Measurements from ENCODE around the gene CFAP119.

The CFAP119 gene

GRCh38 chr16:30738984-30739951 lies 22.6 kb downstream of the CFAP119 start:
- DNase-seq, result no peak

GRCh38 chr16:30737794-30738648 lies 23.8 kb downstream of the CFAP119 start:
- no peak for DNase-seq

GRCh38 chr16:30736995-30737793 lies 24.7 kb downstream of the CFAP119 start:
- no peak for DNase-seq

- DNase-seq, result no peak
Observed at GRCh38 chr16:30731411-30731810, 30.5 kb downstream of the CFAP119 start.

GRCh38 chr16:30728899-30729672 lies 32.8 kb downstream of the CFAP119 start:
- DNase-seq, result no peak

- no peak for DNase-seq
Observed at GRCh38 chr16:30728321-30728720, 33.5 kb downstream of the CFAP119 start.

GRCh38 chr16:30725418-30725792 lies 36.5 kb downstream of the CFAP119 start:
- no peak for DNase-seq

- DNase-seq, result no peak
Observed at GRCh38 chr16:30724641-30725417, 37.0 kb downstream of the CFAP119 start.

GRCh38 chr16:30723725-30724355 lies 38.0 kb downstream of the CFAP119 start:
- DNase-seq, result no peak

- no peak for DNase-seq
Observed at GRCh38 chr16:30722916-30723315, 38.9 kb downstream of the CFAP119 start.

- DNase-seq, result no peak
Observed at GRCh38 chr16:30722443-30722842, 39.4 kb downstream of the CFAP119 start.

GRCh38 chr16:30721606-30722005 lies 40.3 kb downstream of the CFAP119 start:
- no peak for DNase-seq

GRCh38 chr16:30721167-30721566 lies 40.7 kb downstream of the CFAP119 start:
- DNase-seq, result no peak

GRCh38 chr16:30720694-30721093 lies 41.2 kb downstream of the CFAP119 start:
- no peak for DNase-seq

GRCh38 chr16:30720086-30720485 lies 41.8 kb downstream of the CFAP119 start:
- no peak for DNase-seq

- peak in 1 of 2 experiments; percentile 46 for DNase-seq
Observed at GRCh38 chr16:30715750-30716445, 46.0 kb downstream of the CFAP119 start.

GRCh38 chr16:30711712-30712111 lies 50.1 kb downstream of the CFAP119 start:
- DNase-seq, result no peak

- no peak for DNase-seq
Observed at GRCh38 chr16:30710971-30711370, 50.9 kb downstream of the CFAP119 start.
